Activated CD8-positive, alpha-beta T cell treated with anti-CD3 and anti-CD28 coated beads for 36 hours (primary cell): ENCODE measurements around the gene TRIP10. TPM values are rescaled to one million over a fixed set of nuclear protein-coding genes. Genes with fewer than 3 reads are reported as not detected.

Source experiments
- ATAC-seq: fragments of 200-7000 bp; cut with Tn5 transposase; one replicate; pipeline ENCODE4 v1.10.0; 2021; ENCODE audit warnings: mild to moderate bottlenecking, moderate library complexity
- CTCF ChIA-PET: fragments of 350-600 bp; sonication (Branson Sonifier 250); formaldehyde crosslinking; loops from one replicate; lab custom pipeline; 2021; ENCODE audit warnings: antibody characterized with exemption; lab: Charles Lee
- POLR2A ChIA-PET: fragments of 350-600 bp; sonication (Branson Sonifier 250); formaldehyde crosslinking; loops from one replicate; lab custom pipeline; 2021; ENCODE audit warnings: antibody characterized with exemption; lab: Charles Lee
- DNase-seq: peaks from one replicate; pipeline ENCODE4 v3.0.0-alpha.2; 2020
- H3K27ac Mint-ChIP-seq: one replicate; pipeline ENCODE4 v1.8.0; 2021; ENCODE audit warnings: mild to moderate bottlenecking, mixed read lengths
- H3K27me3 Mint-ChIP-seq: one replicate; pipeline ENCODE4 v1.8.0; 2021; ENCODE audit warnings: mixed read lengths
- H3K36me3 Mint-ChIP-seq: one replicate; pipeline ENCODE4 v1.8.0; 2021; ENCODE audit warnings: low read depth, mixed read lengths
- H3K4me1 Mint-ChIP-seq: one replicate; pipeline ENCODE4 v1.8.0; 2021; ENCODE audit warnings: low read depth, mixed read lengths
- H3K4me3 Mint-ChIP-seq: one replicate; pipeline ENCODE4 v1.8.0; 2021; ENCODE audit warnings: mild to moderate bottlenecking, moderate library complexity, mixed read lengths
- H3K9me3 Mint-ChIP-seq: one replicate; pipeline ENCODE4 v1.8.0; 2021; ENCODE audit warnings: mixed read lengths
- CTCF ChIP-seq: fragments of 200-600 bp; IDR thresholded peaks from one replicate; pipeline ENCODE4 v1.8.0; 2022; ENCODE audit warnings: antibody characterized with exemption, mild to moderate bottlenecking
- intact Hi-C: fragments of 100-400 bp; cut with micrococcal nuclease; formaldehyde crosslinking; loops from one replicate; pipeline ENCODE4 v1.10.0; 2022
- total RNA-seq, 2 experiments: library from RNA; stranded (reverse); gene quantifications; one replicate each; pipeline ENCODE4 v1.2.3, GENCODE V29; 2021

TRIP10 gene
- total RNA-seq, 2 experiments from 2014 or later: 33.8 to 34.3 TPM

DNA sequence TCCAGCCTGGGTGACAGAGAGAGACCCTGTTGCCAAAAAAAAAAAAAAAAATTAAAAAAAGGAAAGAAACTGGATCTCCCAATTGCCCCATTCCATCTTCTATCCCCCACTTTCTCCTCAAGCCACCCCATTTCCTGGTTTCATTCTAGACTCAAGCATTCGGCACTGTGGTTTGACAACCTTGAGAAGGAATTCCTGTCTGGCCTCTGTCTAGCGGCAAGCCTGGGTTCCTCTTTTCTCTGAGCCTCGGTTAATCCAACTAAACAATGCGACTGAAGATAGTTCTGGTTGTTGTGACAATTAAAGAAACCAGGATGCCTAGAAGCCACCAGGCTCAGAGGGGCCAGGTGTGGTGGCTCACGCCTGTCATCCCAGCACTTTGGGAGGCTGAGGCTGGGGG lies 15.7 kb upstream of the TRIP10 start:
- no peaks in the 10 kb centered on the region for H3K36me3 Mint-ChIP-seq
- ATAC-seq (no peak), DNase-seq (no peak)
- no peak for TF ChIP-seq CTCF
- H3K27me3 Mint-ChIP-seq: no peaks in the 10 kb centered on the region
- no peak overlapping the region for H3K27ac Mint-ChIP-seq
- H3K9me3 Mint-ChIP-seq: no peaks in the 10 kb centered on the region
- ChIA-PET CTCF (interaction anchor here (1.2 to 1.6 kb wide), 2 partner anchors 10 to 161 kb away, joined by 3 read pairs; no protein-coding TSS in a partner anchor), POLR2A (interaction anchor here (2.1 kb wide), 1 partner anchor 13 kb away, joined by 9 read pairs; the partner anchor contains the start of gene GPR108)
- H3K4me1 Mint-ChIP-seq: peaks cover 15% of the 10 kb centered on the region
- intact Hi-C loops: no loop called here
- H3K4me3 Mint-ChIP-seq: no peak overlapping the region

GRCh38 chr19:6724631-6725492 lies 14.6 kb upstream of the TRIP10 start:
- no peak for ATAC-seq
- no peak for DNase-seq
- no peaks in the 10 kb centered on the region for H3K9me3 Mint-ChIP-seq
- H3K36me3 Mint-ChIP-seq: no peaks in the 10 kb centered on the region
- TF ChIP-seq CTCF: no peak
- POLR2A ChIA-PET: interaction anchor here (2.1 kb wide), 1 partner anchor 12 kb away, joined by 9 read pairs; the partner anchor contains the start of gene GPR108
- CTCF ChIA-PET: interaction anchor here (0.6 to 2.6 kb wide), 6 partner anchors 8 to 430 kb away, joined by 3 to 7 read pairs (median 3); no protein-coding TSS in a partner anchor
- intact Hi-C loops: no loop called here
- H3K4me1 Mint-ChIP-seq: peaks cover 12% of the 10 kb centered on the region
- H3K27me3 Mint-ChIP-seq: no peaks in the 10 kb centered on the region
- H3K27ac Mint-ChIP-seq: no peak overlapping the region
- no peak overlapping the region for H3K4me3 Mint-ChIP-seq

GRCh38 chr19:6725513-6726231 lies 13.8 kb upstream of the TRIP10 start:
- Mint-ChIP-seq H3K9me3 (no peaks in the 10 kb centered on the region), H3K27me3 (no peaks in the 10 kb centered on the region), H3K4me3 (no peak overlapping the region), H3K27ac (no peak overlapping the region), H3K4me1 (peaks cover 9% of the 10 kb centered on the region), H3K36me3 (no peaks in the 10 kb centered on the region)
- no peak for ATAC-seq
- intact Hi-C loops: no loop called here
- POLR2A ChIA-PET: interaction anchor here (2.1 kb wide), 1 partner anchor 11 kb away, joined by 9 read pairs; the partner anchor contains the start of gene GPR108
- CTCF ChIA-PET: interaction anchor here (2.6 kb wide), 1 partner anchor 11 kb away, joined by 7 read pairs; no protein-coding TSS in a partner anchor
- no peak for TF ChIP-seq CTCF
- DNase-seq: no peak

DNA sequence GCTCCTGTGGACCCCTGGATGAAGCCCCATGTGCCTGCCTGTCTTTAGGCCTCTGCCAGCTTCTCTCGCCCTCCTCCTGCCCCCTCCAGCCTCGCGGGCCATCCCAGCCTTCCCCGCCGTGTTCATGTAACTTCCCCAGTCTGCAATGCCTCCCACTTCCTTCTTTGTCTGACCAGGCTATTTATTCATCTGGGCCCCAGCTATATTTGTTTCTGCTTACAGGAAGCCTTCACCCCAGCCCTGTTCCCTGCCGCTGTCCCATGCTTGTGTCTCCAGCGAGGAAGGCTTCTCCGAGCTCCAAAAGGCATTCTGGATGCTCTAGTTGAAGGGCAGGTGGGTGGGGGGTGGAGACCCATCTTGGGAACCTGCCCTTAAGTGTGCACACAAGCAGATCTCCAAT lies 11.1 kb upstream of the TRIP10 start:
- ChIA-PET POLR2A (no interaction called here), CTCF (no interaction called here)
- intact Hi-C loops: no loop called here
- ATAC-seq (no peak), DNase-seq (no peak)
- Mint-ChIP-seq H3K27ac (no peak overlapping the region), H3K4me1 (peaks cover 5% of the 10 kb centered on the region), H3K27me3 (no peaks in the 10 kb centered on the region), H3K4me3 (no peak overlapping the region), H3K36me3 (peaks cover 13% of the 10 kb centered on the region), H3K9me3 (no peaks in the 10 kb centered on the region)
- no peak for TF ChIP-seq CTCF
